HepG2 (cell line): ENCODE measurements around the gene TNS1. TPM values are rescaled to one million over a fixed set of nuclear protein-coding genes. Genes with fewer than 3 reads are reported as not detected.

Experiments used
- ATAC-seq: fragments of 200-7000 bp; cut with Tn5 transposase; 3 replicates; pipeline ENCODE4 v1.9.1; 2020; ENCODE audit warnings: mild to moderate bottlenecking, moderate library complexity
- BruUV-seq: library from RNA; stranded (reverse); fragments of 400-500 nt; replicated peaks from 2 replicates; lab custom pipeline; 2021; lab: Mats Ljungman, UMichigan
- CTCF ChIA-PET: fragments of 300-600 bp; formaldehyde crosslinking; extraction: SDS; loops from one replicate; lab custom pipeline; 2021; ENCODE audit warnings: low total read pairs, inconsistent platforms, low intra/inter-chr PET ratio; lab: Yijun Ruan, JAX
- POLR2A ChIA-PET: fragments of 350-600 bp; sonication (Branson Sonifier 250); formaldehyde crosslinking; loops from one replicate; lab custom pipeline; 2020; ENCODE audit warnings: antibody characterized with exemption, inconsistent platforms; lab: Yijun Ruan, JAX
- DNase-seq: peaks from one replicate; pipeline ENCODE4 v3.0.0-alpha.2; 2015; ENCODE audit warnings: low spot score
- FAIRE-seq: peaks from 3 replicates; lab custom pipeline; 2011; peaks lifted over from hg19 to GRCh38; lab: Jason Lieb, UNC
- H2AFZ ChIP-seq: one replicate; pipeline ENCODE4 v1.6.1; 2011; ENCODE audit warnings: low read length, inconsistent platforms
- H3K27ac ChIP-seq: fragments of 300-600 bp; 3 replicates; pipeline ENCODE4 v1.8.0; 2011; ENCODE audit warnings: mixed run types, mild to moderate bottlenecking, mixed read lengths, low read length, inconsistent platforms; ENCODE audit not compliant: insufficient read depth; ENCODE audit errors: extremely low read length
- H3K27me3 ChIP-seq, 2 experiments: fragments of 200-600 bp in 1 of 2; 2 replicates in 1 of 2; 3 replicates in 1 of 2; pipeline versions ENCODE4 v1.6.0 to v1.8.0; 2011; ENCODE audit warnings: low read length in 2 of 2, mild to moderate bottlenecking in 2 of 2, moderate library complexity in 2 of 2, inconsistent platforms in 1 of 2; ENCODE audit not compliant: insufficient read depth in 2 of 2, control insufficient read depth in 1 of 2
- H3K36me3 ChIP-seq, 2 experiments: fragments of 200-600 bp in 1 of 2; replicated peaks in 1 of 2; 2 replicates in 1 of 2; 3 replicates in 1 of 2; pipeline versions ENCODE4 v1.5.1 to v1.8.0; 2011; ENCODE audit warnings: low read length in 2 of 2, inconsistent platforms in 1 of 2; ENCODE audit not compliant: insufficient read depth in 2 of 2, control insufficient read depth in 1 of 2
- H3K4me1 ChIP-seq: 2 replicates; pipeline ENCODE4 v1.5.1; 2012; ENCODE audit warnings: low read length, inconsistent platforms; ENCODE audit not compliant: insufficient read depth
- H3K4me2 ChIP-seq: 2 replicates; pipeline ENCODE4 v1.6.0; 2011; ENCODE audit warnings: low read depth, low read length, inconsistent platforms
- H3K4me3 ChIP-seq, 3 experiments: fragments of 200-600 bp in 1 of 3; sonication (generic), shearing (Covaris generic) in 1 of 3; replicated peaks in 1 of 3; 2 replicates each; pipeline ENCODE4 v1.5.1; 2011 to 2016; ENCODE audit warnings: low read length in 3 of 3, inconsistent platforms in 2 of 3, low read depth in 2 of 3, mild to moderate bottlenecking in 2 of 3, control low read depth in 1 of 3, mixed read lengths in 1 of 3; ENCODE audit not compliant: insufficient read depth in 1 of 3
- H3K79me2 ChIP-seq: one replicate; pipeline ENCODE4 v1.6.1; 2011; ENCODE audit warnings: low read length, inconsistent platforms; ENCODE audit not compliant: insufficient read depth
- H3K9ac ChIP-seq: 2 replicates; pipeline ENCODE4 v1.6.0; 2011; ENCODE audit warnings: mild to moderate bottlenecking, low read depth, low read length, inconsistent platforms; ENCODE audit not compliant: insufficient read depth
- H3K9me3 ChIP-seq: 2 replicates; pipeline ENCODE4 v1.5.1; 2012; ENCODE audit warnings: mild to moderate bottlenecking, low read length
- H4K20me1 ChIP-seq: 2 replicates; pipeline ENCODE4 v1.6.0; 2011; ENCODE audit warnings: inconsistent platforms, mild to moderate bottlenecking, low read length, moderate library complexity; ENCODE audit not compliant: insufficient read depth
- CHD2 ChIP-seq: IDR thresholded peaks from 2 replicates; pipeline ENCODE4 v1.6.1; 2011; ENCODE audit warnings: low read depth, low read length, improper control_type of control experiment
- GMEB2 ChIP-seq: IDR thresholded peaks from 2 replicates; pipeline ENCODE4 v1.6.1; 2016; ENCODE audit warnings: missing biosample characterization, missing genetic modification reagents, low read depth
- TFE3 ChIP-seq: IDR thresholded peaks from 2 replicates; pipeline ENCODE4 v1.6.1; 2016
- ZNF589 ChIP-seq: sonication (generic); formaldehyde crosslinking; conservative IDR thresholded peaks from 2 replicates; pipeline ENCODE4 v1.8.0; 2022; ENCODE audit warnings: mild to moderate bottlenecking, moderate library complexity, missing genetic modification reagents
- WGBS: methylation state at CpG from one replicate; pipeline ENCODE4 v1.1.6; 2017; ENCODE audit warnings: low lambda C conversion rate; 5-methylcytosine and 5-hydroxymethylcytosine counted together
- in situ Hi-C: cut with HindIII; loops from 2 replicates; pipeline ENCODE4 v1.10.0; 2017; ENCODE audit warnings: low pct_unique_long_range_greater_than_20kb; ENCODE audit not compliant: extremely low pct_ligation_motif_present
- intact Hi-C: fragments of 100-400 bp; cut with micrococcal nuclease; formaldehyde crosslinking; loops from one replicate; pipeline ENCODE4 v1.10.0; 2022; ENCODE audit not compliant: unreplicated experiment
- polyA plus RNA-seq, 8 experiments: library from polyadenylated mRNA; depleted of rRNA in 3 of 8; stranded (reverse) in 7 of 8; unstranded in 1 of 8; fragments of >200 nt; fragmentation: Illumina TruSeq in 4 of 8; extraction: Trizol in 4 of 8; gene quantifications; 2 replicates each; pipeline versions ENCODE4 v1.2.1 to v1.2.3, GENCODE V29; 2011 to 2016; ENCODE audit warnings: low read depth in 4 of 8, missing spikeins in 1 of 8, mixed read lengths in 1 of 8; ENCODE audit not compliant: insufficient read depth in 1 of 8
- total RNA-seq, 5 experiments: library from RNA; depleted of rRNA; stranded (reverse); fragments of >200 nt; fragmentation: Illumina TruSeq; extraction: Trizol; gene quantifications; 2 replicates each; pipeline ENCODE4 v1.2.3, GENCODE V29; 2016; ENCODE audit warnings: low read depth in 1 of 5
- TF ChIP-seq, protein P1 (sequence below): sonication (generic); formaldehyde crosslinking; IDR thresholded peaks from 2 replicates; pipeline ENCODE4 v1.9.0; 2021; ENCODE audit warnings: mild to moderate bottlenecking, missing genetic modification reagents

The TNS1 gene
- total and polyA plus RNA-seq, 2 of the 13 experiments (the other 11 are each of a cell fraction or from before 2014, with no cell fraction given), result 1.9 to 118 TPM

- TF ChIP-seq, protein P1, sequence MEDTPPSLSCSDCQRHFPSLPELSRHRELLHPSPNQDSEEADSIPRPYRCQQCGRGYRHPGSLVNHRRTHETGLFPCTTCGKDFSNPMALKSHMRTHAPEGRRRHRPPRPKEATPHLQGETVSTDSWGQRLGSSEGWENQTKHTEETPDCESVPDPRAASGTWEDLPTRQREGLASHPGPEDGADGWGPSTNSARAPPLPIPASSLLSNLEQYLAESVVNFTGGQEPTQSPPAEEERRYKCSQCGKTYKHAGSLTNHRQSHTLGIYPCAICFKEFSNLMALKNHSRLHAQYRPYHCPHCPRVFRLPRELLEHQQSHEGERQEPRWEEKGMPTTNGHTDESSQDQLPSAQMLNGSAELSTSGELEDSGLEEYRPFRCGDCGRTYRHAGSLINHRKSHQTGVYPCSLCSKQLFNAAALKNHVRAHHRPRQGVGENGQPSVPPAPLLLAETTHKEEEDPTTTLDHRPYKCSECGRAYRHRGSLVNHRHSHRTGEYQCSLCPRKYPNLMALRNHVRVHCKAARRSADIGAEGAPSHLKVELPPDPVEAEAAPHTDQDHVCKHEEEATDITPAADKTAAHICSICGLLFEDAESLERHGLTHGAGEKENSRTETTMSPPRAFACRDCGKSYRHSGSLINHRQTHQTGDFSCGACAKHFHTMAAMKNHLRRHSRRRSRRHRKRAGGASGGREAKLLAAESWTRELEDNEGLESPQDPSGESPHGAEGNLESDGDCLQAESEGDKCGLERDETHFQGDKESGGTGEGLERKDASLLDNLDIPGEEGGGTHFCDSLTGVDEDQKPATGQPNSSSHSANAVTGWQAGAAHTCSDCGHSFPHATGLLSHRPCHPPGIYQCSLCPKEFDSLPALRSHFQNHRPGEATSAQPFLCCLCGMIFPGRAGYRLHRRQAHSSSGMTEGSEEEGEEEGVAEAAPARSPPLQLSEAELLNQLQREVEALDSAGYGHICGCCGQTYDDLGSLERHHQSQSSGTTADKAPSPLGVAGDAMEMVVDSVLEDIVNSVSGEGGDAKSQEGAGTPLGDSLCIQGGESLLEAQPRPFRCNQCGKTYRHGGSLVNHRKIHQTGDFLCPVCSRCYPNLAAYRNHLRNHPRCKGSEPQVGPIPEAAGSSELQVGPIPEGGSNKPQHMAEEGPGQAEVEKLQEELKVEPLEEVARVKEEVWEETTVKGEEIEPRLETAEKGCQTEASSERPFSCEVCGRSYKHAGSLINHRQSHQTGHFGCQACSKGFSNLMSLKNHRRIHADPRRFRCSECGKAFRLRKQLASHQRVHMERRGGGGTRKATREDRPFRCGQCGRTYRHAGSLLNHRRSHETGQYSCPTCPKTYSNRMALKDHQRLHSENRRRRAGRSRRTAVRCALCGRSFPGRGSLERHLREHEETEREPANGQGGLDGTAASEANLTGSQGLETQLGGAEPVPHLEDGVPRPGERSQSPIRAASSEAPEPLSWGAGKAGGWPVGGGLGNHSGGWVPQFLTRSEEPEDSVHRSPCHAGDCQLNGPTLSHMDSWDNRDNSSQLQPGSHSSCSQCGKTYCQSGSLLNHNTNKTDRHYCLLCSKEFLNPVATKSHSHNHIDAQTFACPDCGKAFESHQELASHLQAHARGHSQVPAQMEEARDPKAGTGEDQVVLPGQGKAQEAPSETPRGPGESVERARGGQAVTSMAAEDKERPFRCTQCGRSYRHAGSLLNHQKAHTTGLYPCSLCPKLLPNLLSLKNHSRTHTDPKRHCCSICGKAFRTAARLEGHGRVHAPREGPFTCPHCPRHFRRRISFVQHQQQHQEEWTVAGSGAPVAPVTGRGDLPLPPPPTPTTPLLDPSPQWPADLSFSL (CRISPR knock-in tag), result peak; percentile 91
- no peak for TF ChIP-seq ZNF589 (CRISPR knock-in tag)
- TF ChIP-seq, all 625 proteins: peak for 3
Observed at GRCh38 chr2:218003981-218004419, 1.2 kb upstream of the TNS1 start (continued).

DNA sequence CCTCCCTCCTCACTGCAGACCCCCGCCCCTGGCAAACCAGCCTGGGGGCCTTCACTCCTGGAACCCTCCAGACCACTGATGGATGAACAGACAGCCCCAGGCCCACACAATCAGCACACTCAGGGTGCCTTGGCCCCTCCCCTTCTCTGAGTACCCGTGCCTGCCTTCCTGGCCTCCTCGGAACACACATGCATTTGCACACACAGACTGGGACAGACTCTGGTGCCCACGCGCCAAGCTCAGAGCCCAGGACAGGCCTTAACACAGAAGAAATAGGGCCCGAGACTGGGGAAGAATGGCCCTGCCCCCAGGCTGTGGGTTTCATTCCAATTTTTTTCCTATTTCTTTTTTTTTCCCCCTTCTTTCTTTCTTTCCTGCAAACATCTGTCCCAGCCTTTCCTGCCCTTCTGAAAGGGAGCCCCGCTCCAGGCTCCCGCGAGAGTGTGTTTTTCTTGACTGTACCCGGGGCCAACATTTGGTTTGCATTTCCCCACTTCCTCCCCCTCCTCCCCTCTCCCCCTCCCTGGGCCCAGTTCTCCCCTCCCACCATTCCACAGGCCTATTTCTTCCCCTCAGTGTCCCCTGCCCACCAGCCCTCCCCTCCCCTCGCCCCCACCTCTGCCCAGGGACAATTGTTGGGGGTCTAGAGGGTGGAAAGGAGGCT is 618 bp upstream of the TNS1 start:
- no peak overlapping the region for H3K9ac ChIP-seq
- H4K20me1 ChIP-seq, result no peaks in the 10 kb centered on the region
- CTCF ChIA-PET, result no interaction called here
- H2AFZ ChIP-seq, result no peak overlapping the region
- peak overlapping the region; percentile 26; the same call in 1 of the 2 replicates for H3K4me2 ChIP-seq
- ATAC-seq (peak; percentile 7; the same call in 1 of the 3 replicates), FAIRE-seq (no peak), DNase-seq (no peak)
- no peaks in the 10 kb centered on the region for H3K36me3 ChIP-seq
- H3K4me3 ChIP-seq, result no peak overlapping the region; a peak in 1 of 6 replicates
- H3K27me3 ChIP-seq, result peaks cover 0 to 63% of the 10 kb centered on the region in 2 experiments; a peak in 3 of 5 replicates
- H3K79me2 ChIP-seq, result no peaks in the 10 kb centered on the region
- peaks cover 6% of the 10 kb centered on the region; the same call in 1 of the 2 replicates for H3K4me1 ChIP-seq
- TF ChIP-seq TFE3 (no peak), GMEB2 (CRISPR knock-in tag) (no peak), CHD2 (peak; percentile 75)
- H3K27ac ChIP-seq, result no peak overlapping the region
- in situ Hi-C loops (no loop called here), intact Hi-C loops (no loop called here)
- H3K9me3 ChIP-seq, result no peaks in the 10 kb centered on the region
- POLR2A ChIA-PET, result no interaction called here
- 27% methylated on average over 11 of the region's 11 CpGs for whole genome bisulfite sequencing
- no TSS peak for BruUV-seq
